ENCODE data around the gene STAG1.

Gene STAG1

GRCh38 chr3:136604961-136605360 lies 147.2 kb downstream of the STAG1 start:
- Histone ChIP-seq H3K4me3 (no peak overlapping the region), H3K36me3 (peaks cover 63 to 97% (median 77%) of the 10 kb centered on the region in 11 experiments), H3K27ac (no peak overlapping the region), H4K20me1 (peaks cover 0 to 15% (median 4%) of the 10 kb centered on the region in 11 experiments; a peak in 3 of 22 replicates), H3K9ac (no peak overlapping the region), H3K9me3 (replicated peaks in 1 of 11) (no peaks in the 10 kb centered on the region), H3K4me1 (no peaks in the 10 kb centered on the region), H3K27me3 (no peaks in the 10 kb centered on the region), H3K4me2 (no peak overlapping the region)
- TF ChIP-seq Cebpa-rat (IDR thresholded peaks at IDR 0.05), result no peak

GRCh38 chr3:136602818-136603217 lies 149.4 kb downstream of the STAG1 start:
- no peaks in the 10 kb centered on the region for H3K9me3 ChIP-seq (replicated peaks in 1 of 11)
- H3K27me3 ChIP-seq, result no peaks in the 10 kb centered on the region
- H3K9ac ChIP-seq, result no peak overlapping the region
- H3K4me1 ChIP-seq, result no peaks in the 10 kb centered on the region
- no peak overlapping the region for H3K27ac ChIP-seq
- H3K4me2 ChIP-seq, result no peak overlapping the region
- peaks cover 0 to 15% (median 0%) of the 10 kb centered on the region in 11 experiments; a peak in 3 of 22 replicates for H4K20me1 ChIP-seq
- TF ChIP-seq Cebpa-rat (IDR thresholded peaks at IDR 0.05), result no peak
- no peak overlapping the region for H3K4me3 ChIP-seq
- peaks cover 57 to 92% (median 69%) of the 10 kb centered on the region in 11 experiments for H3K36me3 ChIP-seq

- peak in 3 of 11 experiments; percentile 13 to 36 (median 33); a peak in 1 of 22 replicates for TF ChIP-seq Cebpa-rat (IDR thresholded peaks at IDR 0.05)
- H3K4me2 ChIP-seq, result peak overlapping the region; percentile 45 to 69 (median 58); a peak in 21 of 22 replicates
- H3K4me1 ChIP-seq, result peaks cover 18 to 25% (median 22%) of the 10 kb centered on the region in 10 experiments
- no peaks in the 10 kb centered on the region for H3K27me3 ChIP-seq
- H3K27ac ChIP-seq, result peak overlapping the region in 9 of 11 experiments; percentile 37 to 73 (median 59); a peak in 18 of 22 replicates
- H3K9me3 ChIP-seq (replicated peaks in 1 of 11), result no peaks in the 10 kb centered on the region; a peak in 1 of 22 replicates
- H4K20me1 ChIP-seq, result peaks cover 0 to 9% (median 0%) of the 10 kb centered on the region in 11 experiments; a peak in 4 of 22 replicates
- H3K9ac ChIP-seq, result peak overlapping the region in 3 of 11 experiments; percentile 13 to 45 (median 27); a peak in 2 of 22 replicates
- H3K36me3 ChIP-seq, result peaks cover 30 to 61% (median 48%) of the 10 kb centered on the region in 11 experiments; a peak in 21 of 22 replicates
- no peak overlapping the region for H3K4me3 ChIP-seq
Measured at GRCh38 chr3:136595913-136596697, 156.1 kb downstream of the STAG1 start.

- no peaks in the 10 kb centered on the region for H3K27me3 ChIP-seq
- no peaks in the 10 kb centered on the region for H3K9me3 ChIP-seq (replicated peaks in 1 of 11)
- H3K4me2 ChIP-seq, result no peak overlapping the region
- H3K4me3 ChIP-seq, result no peak overlapping the region
- peaks cover 40 to 70% (median 60%) of the 10 kb centered on the region in 11 experiments for H3K36me3 ChIP-seq
- no peak for TF ChIP-seq Cebpa-rat (IDR thresholded peaks at IDR 0.05)
- no peak overlapping the region for H3K27ac ChIP-seq
- no peaks in the 10 kb centered on the region for H3K4me1 ChIP-seq
- H4K20me1 ChIP-seq, result peaks cover 0 to 7% (median 0%) of the 10 kb centered on the region in 11 experiments; a peak in 1 of 22 replicates
- H3K9ac ChIP-seq, result no peak overlapping the region
Measured at GRCh38 chr3:136586580-136586979, 165.6 kb downstream of the STAG1 start.

GRCh38 chr3:136584728-136585127 lies 167.4 kb downstream of the STAG1 start:
- no peaks in the 10 kb centered on the region for H3K27me3 ChIP-seq
- no peaks in the 10 kb centered on the region for H3K9me3 ChIP-seq (replicated peaks in 1 of 11)
- H3K4me3 ChIP-seq, result no peak overlapping the region
- no peak overlapping the region for H3K4me2 ChIP-seq
- no peak overlapping the region for H3K27ac ChIP-seq
- no peak for TF ChIP-seq Cebpa-rat (IDR thresholded peaks at IDR 0.05)
- H4K20me1 ChIP-seq, result peaks cover 0 to 7% (median 0%) of the 10 kb centered on the region in 11 experiments; a peak in 1 of 22 replicates
- H3K9ac ChIP-seq, result no peak overlapping the region
- peaks cover 42 to 70% (median 57%) of the 10 kb centered on the region in 11 experiments for H3K36me3 ChIP-seq
- H3K4me1 ChIP-seq, result no peaks in the 10 kb centered on the region

DNA sequence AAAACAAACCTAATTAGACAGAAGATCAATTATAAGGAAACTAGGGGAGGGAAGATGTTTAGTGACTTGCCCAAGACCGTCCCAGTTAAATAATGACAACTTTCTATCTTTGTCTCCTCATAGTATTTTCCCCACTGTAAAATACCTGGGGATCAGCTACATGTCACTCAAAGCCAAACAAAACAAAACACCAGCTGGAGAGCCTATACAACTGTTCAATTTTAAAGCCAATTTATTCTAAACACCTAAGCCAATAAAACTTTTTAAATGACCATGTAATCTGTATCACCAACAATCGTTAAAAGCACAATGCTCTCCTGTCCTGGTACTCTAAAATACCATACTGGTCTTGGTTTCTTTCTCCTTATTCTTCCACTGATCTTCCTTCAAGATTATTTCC lies 168.4 kb downstream of the STAG1 start:
- no peak for TF ChIP-seq Cebpa-rat (IDR thresholded peaks at IDR 0.05)

DNA sequence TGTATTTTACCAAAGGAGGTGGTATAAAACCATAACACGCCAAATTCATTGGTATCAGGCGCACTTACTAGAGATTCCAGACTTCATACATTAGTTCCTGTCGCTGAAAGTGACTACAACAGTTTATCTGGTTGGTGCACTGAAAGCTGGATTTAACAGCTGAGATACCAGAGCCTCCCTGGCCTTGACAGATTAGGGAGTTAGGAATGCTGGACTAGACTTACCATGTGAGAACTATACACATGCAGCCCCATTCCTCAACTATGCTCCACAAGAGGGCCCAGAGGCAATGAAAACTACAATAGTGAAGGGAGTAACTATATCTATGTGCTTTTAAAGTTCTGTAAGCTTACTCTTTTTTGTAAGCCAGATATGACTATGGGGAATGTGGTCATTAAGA lies 174.4 kb downstream of the STAG1 start:
- peaks cover 26 to 61% (median 44%) of the 10 kb centered on the region in 11 experiments for H3K36me3 ChIP-seq
- H3K4me3 ChIP-seq, result no peak overlapping the region
- no peak overlapping the region for H3K27ac ChIP-seq
- H3K4me2 ChIP-seq, result no peak overlapping the region
- peaks cover 0 to 5% (median 0%) of the 10 kb centered on the region in 11 experiments; a peak in 2 of 22 replicates for H4K20me1 ChIP-seq
- H3K9me3 ChIP-seq (replicated peaks in 1 of 11), result peaks cover 5 to 17% (median 12%) of the 10 kb centered on the region in 11 experiments; a peak in 15 of 22 replicates
- no peaks in the 10 kb centered on the region for H3K27me3 ChIP-seq
- TF ChIP-seq Cebpa-rat (IDR thresholded peaks at IDR 0.05), result no peak
- H3K9ac ChIP-seq, result no peak overlapping the region
- H3K4me1 ChIP-seq, result peaks cover 0 to 10% (median 0%) of the 10 kb centered on the region in 10 experiments; a peak in 5 of 20 replicates

More for the DNA sequence above, 168.4 kb downstream of the STAG1 start:
- H3K27ac ChIP-seq, result no peak overlapping the region
- H3K9ac ChIP-seq, result no peak overlapping the region
- no peak overlapping the region for H3K4me3 ChIP-seq
- H4K20me1 ChIP-seq, result peaks cover 0 to 7% (median 0%) of the 10 kb centered on the region in 11 experiments; a peak in 2 of 22 replicates
- peaks cover 33 to 70% (median 53%) of the 10 kb centered on the region in 11 experiments for H3K36me3 ChIP-seq
- H3K9me3 ChIP-seq (replicated peaks in 1 of 11), result no peaks in the 10 kb centered on the region
- H3K27me3 ChIP-seq, result no peaks in the 10 kb centered on the region
- no peak overlapping the region for H3K4me2 ChIP-seq
- H3K4me1 ChIP-seq, result peaks cover 0 to 7% (median 0%) of the 10 kb centered on the region in 10 experiments; a peak in 5 of 20 replicates

DNA sequence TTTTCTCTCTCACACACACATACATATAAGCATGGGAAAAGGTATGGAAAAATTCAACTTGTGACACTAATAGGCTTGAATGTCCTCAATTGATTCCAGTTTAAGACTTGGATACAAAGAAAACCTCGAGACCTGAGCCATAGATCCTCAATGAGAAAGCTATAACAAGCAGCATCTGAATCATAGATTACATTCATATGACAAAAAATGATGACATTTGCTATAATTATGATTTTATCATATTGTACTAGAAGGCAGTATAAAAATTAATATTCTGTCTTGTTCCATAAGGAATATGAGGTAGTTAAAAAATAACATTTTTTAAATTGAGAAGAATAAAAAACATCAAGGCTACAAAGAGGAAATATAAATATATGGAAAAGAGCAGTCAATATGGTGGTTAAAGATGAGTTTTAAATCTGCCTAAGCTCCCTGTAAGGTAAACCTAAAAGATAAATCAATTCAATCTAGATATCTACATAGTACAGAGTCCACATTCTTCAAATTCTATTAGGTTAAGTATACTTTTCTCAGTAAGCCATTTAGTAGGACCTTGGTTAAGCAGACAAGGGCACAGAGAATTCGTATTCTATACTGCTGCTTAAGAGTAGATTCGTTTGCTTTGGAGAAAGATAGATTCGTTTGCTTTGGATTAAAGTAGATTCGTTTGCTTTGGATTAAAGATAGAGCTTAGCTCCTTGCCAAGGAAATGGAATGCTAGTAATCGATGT lies 175.7 kb downstream of the STAG1 start:
- no peak overlapping the region for H3K9ac ChIP-seq
- no peaks in the 10 kb centered on the region for H3K27me3 ChIP-seq
- no peak overlapping the region for H3K27ac ChIP-seq
- no peak for TF ChIP-seq Cebpa-rat (IDR thresholded peaks at IDR 0.05)
- peaks cover 0 to 5% (median 0%) of the 10 kb centered on the region in 11 experiments; a peak in 2 of 22 replicates for H4K20me1 ChIP-seq
- H3K4me2 ChIP-seq, result no peak overlapping the region
- peaks cover 24 to 74% (median 45%) of the 10 kb centered on the region in 11 experiments for H3K36me3 ChIP-seq
- peaks cover 5 to 17% (median 12%) of the 10 kb centered on the region in 11 experiments; a peak in 15 of 22 replicates for H3K9me3 ChIP-seq (replicated peaks in 1 of 11)
- peaks cover 0 to 10% (median 0%) of the 10 kb centered on the region in 10 experiments; a peak in 5 of 20 replicates for H3K4me1 ChIP-seq
- H3K4me3 ChIP-seq, result no peak overlapping the region

Measured in BLaER1 treated with 17β-estradiol and CSF1 and Interleukin-3, amounts not matched to agents 10 nM and 100 nM (cell line).